ENCODE results near the gene TMEM213.

TMEM213 gene

DNA sequence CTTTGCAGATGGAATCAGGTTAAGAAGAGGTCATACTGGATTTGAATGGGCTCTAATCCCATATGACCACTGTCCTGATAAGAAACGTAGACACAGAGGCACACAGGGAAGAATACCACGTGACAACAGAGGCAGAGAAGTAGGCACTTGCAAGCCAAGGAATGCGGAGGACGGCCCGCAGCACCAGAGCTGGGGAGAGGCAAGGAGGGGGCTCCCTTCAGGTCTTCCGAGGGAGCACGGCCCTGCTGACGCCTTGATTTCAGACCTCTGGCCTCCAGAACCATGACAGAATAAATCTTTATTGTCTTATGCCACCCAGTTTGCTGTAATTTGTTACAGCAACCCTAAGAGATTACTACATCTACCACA, 44.7 kb upstream of the TMEM213 start:
- H3K79me2 ChIP-seq (ENCODE audit: low read length) = no peaks in the 10 kb centered on the region
- H3F3A ChIP-seq (ENCODE audit: insufficient read depth, low read length) = no peaks in the 10 kb centered on the region
- no peaks in the 10 kb centered on the region for H3K9me2 ChIP-seq (replicated peaks; ENCODE audit: insufficient read depth, low read length)
- no peaks in the 10 kb centered on the region for H3K27me3 ChIP-seq (replicated peaks; ENCODE audit: insufficient read depth, low read length)
- peak overlapping the region; percentile 7; the same call in 1 of the 2 replicates for H3K9ac ChIP-seq (ENCODE audit: low read length)
- H2AFZ ChIP-seq (ENCODE audit: low read length) = 0 out of 2 replicates have a peak overlapping the region, but pooled peaks have one; percentile 9
- H3K36me3 ChIP-seq (replicated peaks; ENCODE audit: insufficient read depth, low read length) = no peaks in the 10 kb centered on the region
- peak overlapping the region; percentile 67 for H3K27ac ChIP-seq (ENCODE audit: low read length)
- H3K4me1 ChIP-seq (ENCODE audit: low read length) = peaks cover 11% of the 10 kb centered on the region
- no peak overlapping the region for H3K4me2 ChIP-seq (ENCODE audit: low read depth, low read length)
- no peak for DNase-seq
- no peaks in the 10 kb centered on the region for H4K20me1 ChIP-seq (ENCODE audit: insufficient read depth, low read length)
- no peak overlapping the region for H3K4me3 ChIP-seq (ENCODE audit: low read length)
- TF ChIP-seq EZH2phosphoT487 (IDR thresholded peaks at IDR 0.05; ENCODE audit: low read length) (no peak), EZH2 (optimal IDR thresholded peaks at IDR 0.05; ENCODE audit: low read depth, low read length) (no peak)
- TF ChIP-seq, protein P1, sequence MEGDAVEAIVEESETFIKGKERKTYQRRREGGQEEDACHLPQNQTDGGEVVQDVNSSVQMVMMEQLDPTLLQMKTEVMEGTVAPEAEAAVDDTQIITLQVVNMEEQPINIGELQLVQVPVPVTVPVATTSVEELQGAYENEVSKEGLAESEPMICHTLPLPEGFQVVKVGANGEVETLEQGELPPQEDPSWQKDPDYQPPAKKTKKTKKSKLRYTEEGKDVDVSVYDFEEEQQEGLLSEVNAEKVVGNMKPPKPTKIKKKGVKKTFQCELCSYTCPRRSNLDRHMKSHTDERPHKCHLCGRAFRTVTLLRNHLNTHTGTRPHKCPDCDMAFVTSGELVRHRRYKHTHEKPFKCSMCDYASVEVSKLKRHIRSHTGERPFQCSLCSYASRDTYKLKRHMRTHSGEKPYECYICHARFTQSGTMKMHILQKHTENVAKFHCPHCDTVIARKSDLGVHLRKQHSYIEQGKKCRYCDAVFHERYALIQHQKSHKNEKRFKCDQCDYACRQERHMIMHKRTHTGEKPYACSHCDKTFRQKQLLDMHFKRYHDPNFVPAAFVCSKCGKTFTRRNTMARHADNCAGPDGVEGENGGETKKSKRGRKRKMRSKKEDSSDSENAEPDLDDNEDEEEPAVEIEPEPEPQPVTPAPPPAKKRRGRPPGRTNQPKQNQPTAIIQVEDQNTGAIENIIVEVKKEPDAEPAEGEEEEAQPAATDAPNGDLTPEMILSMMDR (IDR thresholded peaks at IDR 0.05; ENCODE audit: low read length) = no peak
- no peaks in the 10 kb centered on the region for H3K9me3 ChIP-seq (replicated peaks; ENCODE audit: insufficient read depth, low read length)

GRCh38 chr7:138753610-138754009, 44.2 kb upstream of the TMEM213 start:
- H3K9me2 ChIP-seq (replicated peaks; ENCODE audit: insufficient read depth, low read length) = no peaks in the 10 kb centered on the region
- H4K20me1 ChIP-seq (ENCODE audit: insufficient read depth, low read length) = no peaks in the 10 kb centered on the region
- TF ChIP-seq EZH2phosphoT487 (IDR thresholded peaks at IDR 0.05; ENCODE audit: low read length) (no peak), EZH2 (optimal IDR thresholded peaks at IDR 0.05; ENCODE audit: low read depth, low read length) (no peak)
- TF ChIP-seq, protein P1 (IDR thresholded peaks at IDR 0.05; ENCODE audit: low read length) = no peak
- H3K9ac ChIP-seq (ENCODE audit: low read length) = 0 out of 2 replicates have a peak overlapping the region, but pooled peaks have one; percentile 7
- H3K4me1 ChIP-seq (ENCODE audit: low read length) = peaks cover 11% of the 10 kb centered on the region
- H3K79me2 ChIP-seq (ENCODE audit: low read length) = no peaks in the 10 kb centered on the region
- H3F3A ChIP-seq (ENCODE audit: insufficient read depth, low read length) = no peaks in the 10 kb centered on the region
- H3K36me3 ChIP-seq (replicated peaks; ENCODE audit: insufficient read depth, low read length) = no peaks in the 10 kb centered on the region
- H3K4me3 ChIP-seq (ENCODE audit: low read length) = no peak overlapping the region
- H2AFZ ChIP-seq (ENCODE audit: low read length) = no peak overlapping the region
- DNase-seq = peak; percentile 74
- peak overlapping the region; percentile 67; the same call in 1 of the 2 replicates for H3K27ac ChIP-seq (ENCODE audit: low read length)
- H3K9me3 ChIP-seq (replicated peaks; ENCODE audit: insufficient read depth, low read length) = no peaks in the 10 kb centered on the region
- H3K4me2 ChIP-seq (ENCODE audit: low read depth, low read length) = no peak overlapping the region
- H3K27me3 ChIP-seq (replicated peaks; ENCODE audit: insufficient read depth, low read length) = no peaks in the 10 kb centered on the region

GRCh38 chr7:138755331-138755747, 42.5 kb upstream of the TMEM213 start:
- H3K9me3 ChIP-seq (replicated peaks; ENCODE audit: insufficient read depth, low read length) = no peaks in the 10 kb centered on the region
- no peak overlapping the region for H3K4me2 ChIP-seq (ENCODE audit: low read depth, low read length)
- no peaks in the 10 kb centered on the region for H3F3A ChIP-seq (ENCODE audit: insufficient read depth, low read length)
- peaks cover 11% of the 10 kb centered on the region for H3K4me1 ChIP-seq (ENCODE audit: low read length)
- no peaks in the 10 kb centered on the region for H3K79me2 ChIP-seq (ENCODE audit: low read length)
- no peaks in the 10 kb centered on the region for H3K36me3 ChIP-seq (replicated peaks; ENCODE audit: insufficient read depth, low read length)
- no peaks in the 10 kb centered on the region for H3K27me3 ChIP-seq (replicated peaks; ENCODE audit: insufficient read depth, low read length)
- H3K27ac ChIP-seq (ENCODE audit: low read length) = no peak overlapping the region
- H4K20me1 ChIP-seq (ENCODE audit: insufficient read depth, low read length) = no peaks in the 10 kb centered on the region
- DNase-seq = no peak
- no peak overlapping the region for H3K4me3 ChIP-seq (ENCODE audit: low read length)
- TF ChIP-seq EZH2phosphoT487 (IDR thresholded peaks at IDR 0.05; ENCODE audit: low read length) (no peak), EZH2 (optimal IDR thresholded peaks at IDR 0.05; ENCODE audit: low read depth, low read length) (no peak)
- TF ChIP-seq, protein P1 (IDR thresholded peaks at IDR 0.05; ENCODE audit: low read length) = no peak
- H2AFZ ChIP-seq (ENCODE audit: low read length) = no peak overlapping the region
- H3K9me2 ChIP-seq (replicated peaks; ENCODE audit: insufficient read depth, low read length) = no peaks in the 10 kb centered on the region
- H3K9ac ChIP-seq (ENCODE audit: low read length) = no peak overlapping the region
